ENCODE data around the gene HOXC10. TPM values are rescaled to one million over a fixed set of nuclear protein-coding genes. Genes with fewer than 3 reads are reported as not detected.

The HOXC10 gene
- total and polyA plus RNA-seq, 2 experiments from 2014 or later: 0.23 to 1.7 TPM

DNA sequence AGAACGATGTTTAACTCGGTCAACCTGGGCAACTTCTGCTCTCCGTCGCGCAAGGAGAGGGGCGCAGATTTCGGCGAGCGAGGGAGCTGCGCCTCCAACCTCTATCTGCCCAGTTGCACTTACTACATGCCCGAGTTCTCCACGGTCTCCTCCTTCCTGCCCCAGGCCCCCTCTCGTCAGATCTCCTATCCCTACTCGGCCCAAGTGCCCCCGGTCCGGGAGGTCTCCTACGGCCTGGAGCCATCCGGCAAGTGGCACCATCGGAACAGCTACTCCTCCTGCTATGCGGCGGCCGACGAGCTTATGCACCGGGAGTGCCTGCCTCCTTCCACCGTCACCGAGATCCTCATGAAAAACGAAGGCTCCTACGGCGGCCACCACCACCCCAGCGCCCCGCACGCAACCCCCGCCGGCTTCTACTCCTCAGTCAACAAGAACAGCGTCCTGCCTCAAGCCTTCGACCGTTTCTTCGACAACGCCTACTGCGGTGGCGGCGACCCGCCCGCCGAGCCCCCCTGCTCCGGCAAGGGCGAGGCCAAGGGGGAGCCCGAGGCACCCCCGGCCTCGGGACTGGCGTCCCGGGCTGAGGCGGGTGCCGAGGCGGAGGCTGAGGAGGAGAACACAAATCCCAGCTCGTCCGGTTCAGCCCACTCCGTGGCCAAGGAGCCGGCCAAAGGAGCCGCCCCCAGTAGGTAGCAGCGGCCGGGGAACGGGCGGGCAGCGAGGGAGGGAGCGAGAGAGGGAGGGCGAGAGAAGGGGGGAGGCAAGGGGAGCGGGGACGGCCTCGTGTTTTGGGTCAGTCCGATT, 11.5 kb upstream of the HOXC10 start:
- Histone ChIP-seq H2AFZ (peak overlapping the region; percentile 50), H3K4me1 (ENCODE audit: insufficient read depth) (peaks cover 27% of the 10 kb centered on the region), H3K4me3 (peak overlapping the region; percentile 44), H3K36me3 (replicated peaks; ENCODE audit: insufficient read depth, low read depth) (no peaks in the 10 kb centered on the region), H3K27me3 (peaks cover 96% of the 10 kb centered on the region), H3K79me2 (no peaks in the 10 kb centered on the region), H3K27ac (peak overlapping the region; percentile 52), H3K9me2 (replicated peaks; ENCODE audit: insufficient read depth) (no peaks in the 10 kb centered on the region), H3K9me3 (ENCODE audit: low read depth) (no peaks in the 10 kb centered on the region), H4K20me1 (ENCODE audit: insufficient read depth, poor library complexity, severe bottlenecking) (no peaks in the 10 kb centered on the region), H3K4me2 (peak overlapping the region; percentile 88)
- peak; percentile 46 for DNase-seq (ENCODE audit: low spot score)
- 3% methylated on average over 57 of the region's 71 CpGs for WGBS (ENCODE audit: low lambda C conversion rate, missing lambda C conversion rate)
- TF ChIP-seq, protein P1, sequence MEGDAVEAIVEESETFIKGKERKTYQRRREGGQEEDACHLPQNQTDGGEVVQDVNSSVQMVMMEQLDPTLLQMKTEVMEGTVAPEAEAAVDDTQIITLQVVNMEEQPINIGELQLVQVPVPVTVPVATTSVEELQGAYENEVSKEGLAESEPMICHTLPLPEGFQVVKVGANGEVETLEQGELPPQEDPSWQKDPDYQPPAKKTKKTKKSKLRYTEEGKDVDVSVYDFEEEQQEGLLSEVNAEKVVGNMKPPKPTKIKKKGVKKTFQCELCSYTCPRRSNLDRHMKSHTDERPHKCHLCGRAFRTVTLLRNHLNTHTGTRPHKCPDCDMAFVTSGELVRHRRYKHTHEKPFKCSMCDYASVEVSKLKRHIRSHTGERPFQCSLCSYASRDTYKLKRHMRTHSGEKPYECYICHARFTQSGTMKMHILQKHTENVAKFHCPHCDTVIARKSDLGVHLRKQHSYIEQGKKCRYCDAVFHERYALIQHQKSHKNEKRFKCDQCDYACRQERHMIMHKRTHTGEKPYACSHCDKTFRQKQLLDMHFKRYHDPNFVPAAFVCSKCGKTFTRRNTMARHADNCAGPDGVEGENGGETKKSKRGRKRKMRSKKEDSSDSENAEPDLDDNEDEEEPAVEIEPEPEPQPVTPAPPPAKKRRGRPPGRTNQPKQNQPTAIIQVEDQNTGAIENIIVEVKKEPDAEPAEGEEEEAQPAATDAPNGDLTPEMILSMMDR (IDR thresholded peaks at IDR 0.05; ENCODE audit: poor library complexity): no peak
- peak; percentile 91 for TF ChIP-seq EZH2phosphoT487 (IDR thresholded peaks at IDR 0.05; ENCODE audit: low read depth, severe bottlenecking, unreplicated experiment)
- peak; percentile 97 for TF ChIP-seq EZH2 (IDR thresholded peaks at IDR 0.05; ENCODE audit: borderline replicate concordance)

DNA sequence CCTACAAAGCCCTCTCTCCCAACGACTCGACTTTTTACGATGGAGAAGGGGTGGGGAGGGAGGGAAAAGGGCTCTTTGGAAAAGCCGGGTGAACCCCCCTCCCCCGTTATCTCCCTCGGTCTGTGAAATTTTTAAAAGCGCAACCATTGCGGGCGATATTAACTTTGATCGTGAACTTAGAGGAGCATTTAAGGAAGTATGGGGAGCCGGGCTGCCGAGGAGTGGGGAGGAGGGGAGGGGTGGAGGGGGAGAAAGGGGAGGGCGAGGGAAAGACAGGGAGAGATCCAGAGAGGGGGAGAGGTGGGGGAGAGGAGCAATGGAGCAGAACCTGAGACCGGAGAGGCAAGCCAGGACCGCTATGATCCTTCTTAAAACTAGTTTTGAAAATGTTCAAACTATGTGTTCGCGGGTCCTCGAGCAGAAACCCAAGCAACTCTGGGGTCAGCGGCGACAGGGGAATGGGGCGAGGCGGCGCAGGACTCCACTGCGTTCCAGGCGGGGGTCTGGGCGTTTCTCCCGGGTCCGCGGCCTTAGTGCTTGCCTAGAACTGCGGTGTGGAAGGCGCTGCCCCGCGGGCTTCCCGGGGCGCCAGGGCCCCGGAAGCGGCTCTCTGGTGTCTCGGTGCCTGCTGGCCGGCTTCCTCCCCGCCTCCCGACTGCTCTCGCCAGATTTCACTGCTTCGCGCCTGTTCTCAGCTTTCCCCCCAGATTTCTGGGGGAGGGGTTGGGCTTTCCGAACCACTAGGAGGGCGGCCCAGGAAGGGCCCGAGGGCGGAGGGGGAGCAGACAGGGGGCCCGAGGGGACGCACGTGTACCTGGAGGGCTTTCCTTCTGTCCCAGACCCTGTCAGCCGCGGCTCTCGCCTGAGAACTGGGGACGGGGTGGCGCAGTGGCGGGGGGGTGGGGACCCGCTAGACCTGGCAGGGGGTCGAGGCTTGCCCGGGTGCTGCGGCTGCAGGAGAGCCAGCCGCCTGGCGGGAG, 10.6 kb upstream of the HOXC10 start, which contains the start of gene HOTAIR:
Gene HOTAIR, minus strand, starts transcription at position 871 of the 980 bp plus-strand sequence.
- H3K27me3 ChIP-seq: peaks cover 91% of the 10 kb centered on the region
- peaks cover 30% of the 10 kb centered on the region for H3K4me1 ChIP-seq (ENCODE audit: insufficient read depth)
- 3% methylated on average over 46 of the region's 63 CpGs for WGBS (ENCODE audit: low lambda C conversion rate, missing lambda C conversion rate)
- H2AFZ ChIP-seq: peak within 1 kb of the TSS; percentile 81
- no peaks in the 10 kb centered on the region for H3K9me3 ChIP-seq (ENCODE audit: low read depth)
- H3K4me3 ChIP-seq: peak within 1 kb of the TSS; percentile 44
- peak within 1 kb of the TSS; percentile 52 for H3K27ac ChIP-seq
- H3K9me2 ChIP-seq (replicated peaks; ENCODE audit: insufficient read depth): no peaks in the 10 kb centered on the region
- TF ChIP-seq, protein P1 (IDR thresholded peaks at IDR 0.05; ENCODE audit: poor library complexity): no peak
- TF ChIP-seq EZH2 (IDR thresholded peaks at IDR 0.05; ENCODE audit: borderline replicate concordance): peak; percentile 77
- peak; percentile 49 for DNase-seq (ENCODE audit: low spot score)
- H3K36me3 ChIP-seq (replicated peaks; ENCODE audit: insufficient read depth, low read depth): no peaks in the 10 kb centered on the region
- H3K4me2 ChIP-seq: peak within 1 kb of the TSS; percentile 88
- H3K79me2 ChIP-seq: no peaks in the 10 kb centered on the region
- no peaks in the 10 kb centered on the region for H4K20me1 ChIP-seq (ENCODE audit: insufficient read depth, poor library complexity, severe bottlenecking)

DNA sequence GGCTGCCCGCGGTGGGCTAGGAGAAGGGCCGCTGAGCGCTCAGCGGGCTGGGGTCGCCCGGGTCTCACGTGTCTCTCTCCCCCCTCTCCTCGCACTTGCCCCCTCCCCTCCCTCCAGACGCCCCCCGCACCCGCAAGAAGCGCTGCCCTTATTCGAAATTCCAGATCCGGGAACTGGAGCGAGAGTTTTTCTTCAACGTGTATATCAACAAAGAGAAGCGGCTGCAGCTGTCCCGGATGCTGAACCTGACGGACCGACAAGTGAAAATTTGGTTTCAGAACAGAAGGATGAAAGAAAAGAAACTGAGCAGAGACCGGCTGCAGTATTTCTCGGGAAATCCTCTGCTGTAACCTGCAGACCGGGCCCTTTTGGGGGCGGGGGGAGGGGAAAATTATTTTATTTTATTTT, 9.9 kb upstream of the HOXC10 start:
- TF ChIP-seq EZH2 (IDR thresholded peaks at IDR 0.05; ENCODE audit: borderline replicate concordance): peak; percentile 57
- no peak for TF ChIP-seq EZH2phosphoT487 (IDR thresholded peaks at IDR 0.05; ENCODE audit: low read depth, severe bottlenecking, unreplicated experiment)
- TF ChIP-seq, protein P1 (IDR thresholded peaks at IDR 0.05; ENCODE audit: poor library complexity): no peak
- H3K27ac ChIP-seq: peak overlapping the region; percentile 52
- peaks cover 90% of the 10 kb centered on the region for H3K27me3 ChIP-seq
- no peaks in the 10 kb centered on the region for H4K20me1 ChIP-seq (ENCODE audit: insufficient read depth, poor library complexity, severe bottlenecking)
- peak overlapping the region; percentile 81 for H2AFZ ChIP-seq
- H3K36me3 ChIP-seq (replicated peaks; ENCODE audit: insufficient read depth, low read depth): no peaks in the 10 kb centered on the region
- no peak for DNase-seq (ENCODE audit: low spot score)
- peak overlapping the region; percentile 44 for H3K4me3 ChIP-seq
- peaks cover 36% of the 10 kb centered on the region for H3K4me1 ChIP-seq (ENCODE audit: insufficient read depth)
- H3K9me2 ChIP-seq (replicated peaks; ENCODE audit: insufficient read depth): no peaks in the 10 kb centered on the region
- H3K9me3 ChIP-seq (ENCODE audit: low read depth): no peaks in the 10 kb centered on the region
- H3K79me2 ChIP-seq: no peaks in the 10 kb centered on the region
- H3K4me2 ChIP-seq: peak overlapping the region; percentile 88
- WGBS (ENCODE audit: low lambda C conversion rate, missing lambda C conversion rate): 5% methylated on average over 15 of the region's 25 CpGs

Data from hepatocyte (in vitro differentiated cells).